ENCODE results near the gene BATF. TPM values are rescaled to one million over a fixed set of nuclear protein-coding genes. Genes with fewer than 3 reads are reported as not detected.

Gene BATF
- total and polyA plus RNA-seq, 2 of the 8 experiments (the other 6 are each of a cell fraction or from before 2014, with no cell fraction given) = not detected

GRCh38 chr14:75543786-75544185 is 21.5 kb downstream of the BATF start:
- Histone ChIP-seq H3K9me3 (ENCODE audit: insufficient read depth in 2 of 2, low read depth in 1 of 2, low read length in 1 of 2) (no peaks in the 10 kb centered on the region), H3K4ac (replicated peaks; ENCODE audit: insufficient read length, low read depth, low read length) (no peak overlapping the region), H3K4me1 (replicated peaks in 1 of 4; ENCODE audit: control insufficient read depth in 3 of 4, insufficient read depth in 4 of 4, low read length in 3 of 4) (peaks cover 0 to 6% (median 4%) of the 10 kb centered on the region in 4 experiments; a peak in 4 of 7 replicates), H3K9ac (replicated peaks in 1 of 4; ENCODE audit: extremely low read depth in 1 of 4, low read depth in 3 of 4, low read length in 3 of 4) (no peak overlapping the region), H3K79me1 (ENCODE audit: low read depth, low read length) (no peaks in the 10 kb centered on the region), H3K4me3 (ENCODE audit: extremely low read depth in 1 of 4, insufficient read depth in 2 of 4, low read depth in 3 of 4, low read length in 4 of 4) (no peak overlapping the region), H3K23me2 (ENCODE audit: low read depth, low read length) (no peaks in the 10 kb centered on the region), H3K23ac (ENCODE audit: insufficient read length) (no peak overlapping the region), H3K4me2 (ENCODE audit: insufficient read depth in 1 of 2, low read depth in 2 of 2, low read length in 2 of 2) (no peak overlapping the region), H3K27me3 (replicated peaks in 1 of 4; ENCODE audit: control insufficient read depth in 3 of 4, extremely low read depth in 1 of 4, insufficient read depth in 3 of 4, low read length in 3 of 4) (peaks cover 0 to 2% (median 0%) of the 10 kb centered on the region in 4 experiments; a peak in 1 of 7 replicates), H2BK120ac (replicated peaks; ENCODE audit: low read depth, low read length) (no peak overlapping the region), H3K36me3 (ENCODE audit: control insufficient read depth in 2 of 4, insufficient read depth in 4 of 4, low read length in 3 of 4) (no peaks in the 10 kb centered on the region), H2BK12ac (ENCODE audit: low read depth, low read length) (no peak overlapping the region), H4K20me1 (replicated peaks in 1 of 2; ENCODE audit: control insufficient read depth in 1 of 2, insufficient read depth in 2 of 2, low read length in 2 of 2) (no peaks in the 10 kb centered on the region), H2AFZ (ENCODE audit: low read length) (no peak overlapping the region), H3K79me2 (ENCODE audit: control insufficient read depth in 1 of 2, insufficient read depth in 2 of 2, low read length in 2 of 2) (no peaks in the 10 kb centered on the region), H3K18ac (ENCODE audit: extremely low read depth, low read length) (no peak overlapping the region), H3K27ac (ENCODE audit: low read depth, low read length) (no peak overlapping the region), H3K14ac (ENCODE audit: insufficient read length) (no peak overlapping the region), H4K5ac (ENCODE audit: insufficient read length, low read depth, low read length) (no peak overlapping the region), H4K91ac (replicated peaks; ENCODE audit: insufficient read length, low read length) (no peak overlapping the region), H2AK5ac (ENCODE audit: low read depth, low read length) (no peak overlapping the region), H2BK20ac (ENCODE audit: low read length) (no peak overlapping the region), H3K56ac (replicated peaks; ENCODE audit: insufficient read length, low read depth, low read length) (no peak overlapping the region), H4K8ac (ENCODE audit: extremely low read depth, insufficient read depth, low read length) (no peak overlapping the region), H2BK5ac (ENCODE audit: low read depth, low read length) (no peak overlapping the region), H2BK15ac (ENCODE audit: low read length) (no peak overlapping the region)
- 92% methylated on average over 2 of the region's 2 CpGs; no CpG with 5 or more reads in 1 of the 2 experiments for WGBS, 2 experiments (ENCODE audit: extremely low coverage in 1 of 2, insufficient coverage in 1 of 2, insufficient read length in 1 of 2, insufficient replicate concordance in 2 of 2, low coverage in 1 of 2, low lambda C conversion rate in 2 of 2, missing lambda C conversion rate in 1 of 2)
- ChIA-PET POLR2A (ENCODE audit: partially characterized antibody) (no interaction called here), CTCF (ENCODE audit: partially characterized antibody) (interaction anchor here (1.9 kb wide), 1 partner anchor 17 kb away, joined by 6 read pairs; no protein-coding TSS in a partner anchor)
- DNase-seq (ENCODE audit: low read depth in 1 of 2, low spot score in 2 of 2) = no peak
- no peak for FAIRE-seq
- TF ChIP-seq GTF2F1 (IDR thresholded peaks at IDR 0.05; ENCODE audit: borderline replicate concordance, low read depth, low read length) (no peak), TBP (IDR thresholded peaks at IDR 0.05; ENCODE audit: low read depth, low read length) (no peak), SUZ12 (IDR thresholded peaks at IDR 0.05; ENCODE audit: low read length) (no peak), HDAC2 (IDR thresholded peaks at IDR 0.05; ENCODE audit: borderline replicate concordance in 1 of 2, low read depth in 2 of 2, low read length in 2 of 2) (no peak), KDM5A (IDR thresholded peaks at IDR 0.05; ENCODE audit: low read length) (no peak), POU5F1 (IDR thresholded peaks at IDR 0.05; ENCODE audit: low read depth, low read length) (no peak), USF2 (IDR thresholded peaks at IDR 0.05; ENCODE audit: low read length) (no peak), TCF12 (IDR thresholded peaks at IDR 0.05; ENCODE audit: low read depth, low read length) (no peak), BACH1 (IDR thresholded peaks at IDR 0.05; ENCODE audit: low read length) (no peak), CHD1 (IDR thresholded peaks at IDR 0.05; ENCODE audit: low read depth, low read length) (no peak), RXRA (IDR thresholded peaks at IDR 0.05; ENCODE audit: insufficient read depth, low read depth, low read length) (no peak), BCL11A (IDR thresholded peaks at IDR 0.05; ENCODE audit: low read depth in 2 of 2, low read length in 2 of 2) (no peak), TAF7 (optimal IDR thresholded peaks at IDR 0.05; ENCODE audit: borderline replicate concordance, low read depth, low read length) (no peak)

Measured in H1 (cell line).